Spleen (tissue), 7 donors: ENCODE data around the gene AKR1A1.

Source experiments
- CTCF ChIP-seq, 11 experiments: fragments of 200-600 bp in 7 of 11; fragments of 450-650 bp in 4 of 11; sonication (generic) in 4 of 11; IDR thresholded peaks in 8 of 11; conservative IDR thresholded peaks in 3 of 11; 1 replicate in 7 of 11; 2 replicates in 4 of 11; pipeline versions ENCODE4 v1.4.0 to v1.8.0; 2016 to 2021; ENCODE audit warnings: antibody characterized with exemption in 11 of 11, inconsistent platforms in 4 of 11, mild to moderate bottlenecking in 1 of 11
- POLR2A ChIP-seq, 3 donors: fragments of 450-650 bp; IDR thresholded peaks; one replicate each; pipeline ENCODE4 v1.5.1; 2017; ENCODE audit warnings: antibody characterized with exemption in 3 of 3, mild to moderate bottlenecking in 1 of 3
- donor health status: DM: no; HTN: no; CAD: no; lungs with moderate emphysema.
- donor health status: DM: no; HTN: no; CAD: no.
- donor health status: DM: no; HTN: no; CAD: no.

GRCh38 chr1:45604239-45604638 lies 53.6 kb downstream of the AKR1A1 start:
- TF ChIP-seq CTCF (IDR thresholded peaks at IDR 0.05 in 8 of 11, conservative IDR thresholded peaks at IDR 0.05 in 3 of 11) (no peak), POLR2A (IDR thresholded peaks at IDR 0.05) (no peak)
